Stimulated activated CD8-positive, alpha-beta memory T cell treated with anti-CD3 and anti-CD28 coated beads, Interleukin-4, amount 100 ng/mL, for 48 hours (primary cell): ENCODE results near the gene APOA1.
"Not testable (repeated sequence)": the region's sequence is repeated elsewhere in the genome, so short reads cannot be mapped to it uniquely, and the experiment has no call there.

ENCODE experiments used
- DNase-seq: peaks from one replicate; pipeline ENCODE4 v3.0.0-alpha.2; 2020

The APOA1 gene

GRCh38 chr11:116857316-116857715, 19.9 kb upstream of the APOA1 start:
- DNase-seq: no peak

GRCh38 chr11:116856423-116856822, 19.0 kb upstream of the APOA1 start:
- no peak for DNase-seq

GRCh38 chr11:116855413-116855812, 18.0 kb upstream of the APOA1 start:
- DNase-seq: no peak

- DNase-seq: peak; percentile 58
Measured at GRCh38 chr11:116853461-116854073, 16.1 kb upstream of the APOA1 start.

- DNase-seq: no peak
Measured at GRCh38 chr11:116852261-116853031, 15.0 kb upstream of the APOA1 start.

- DNase-seq: peak; percentile 63
Measured at GRCh38 chr11:116851626-116852025, 14.2 kb upstream of the APOA1 start.

- no peak for DNase-seq
Measured at GRCh38 chr11:116849486-116849885, 12.1 kb upstream of the APOA1 start.

GRCh38 chr11:116849060-116849459, 11.6 kb upstream of the APOA1 start:
- DNase-seq: no peak

GRCh38 chr11:116847612-116848011, 10.2 kb upstream of the APOA1 start:
- DNase-seq: no peak

- DNase-seq: no peak
Measured at GRCh38 chr11:116844722-116845121, 7.3 kb upstream of the APOA1 start.

GRCh38 chr11:116843661-116844060, 6.2 kb upstream of the APOA1 start:
- no peak for DNase-seq

GRCh38 chr11:116842909-116843308, 5.5 kb upstream of the APOA1 start:
- DNase-seq: no peak

- no peak for DNase-seq
Measured at GRCh38 chr11:116842117-116842516, 4.7 kb upstream of the APOA1 start.

GRCh38 chr11:116840746-116841296, 3.4 kb upstream of the APOA1 start:
- no peak for DNase-seq

- no peak for DNase-seq
Measured at GRCh38 chr11:116840224-116840745, 2.9 kb upstream of the APOA1 start.

GRCh38 chr11:116838321-116839084, 1.1 kb upstream of the APOA1 start:
- no peak for DNase-seq

- DNase-seq: no peak
Measured at GRCh38 chr11:116836632-116836991, 810 bp downstream of the APOA1 start.

GRCh38 chr11:116835791-116836631, 1.4 kb downstream of the APOA1 start:
- peak; percentile 85 for DNase-seq

GRCh38 chr11:116835042-116835772, 2.2 kb downstream of the APOA1 start:
- DNase-seq: no peak

GRCh38 chr11:116834535-116835041, 2.8 kb downstream of the APOA1 start:
- not testable (repeated sequence) for DNase-seq

GRCh38 chr11:116833816-116834534, 3.4 kb downstream of the APOA1 start:
- DNase-seq: no peak
